ENCODE results near the gene NTN5.
"Not testable (repeated sequence)": the region's sequence is repeated elsewhere in the genome, so short reads cannot be mapped to it uniquely, and the experiment has no call there.

DNA sequence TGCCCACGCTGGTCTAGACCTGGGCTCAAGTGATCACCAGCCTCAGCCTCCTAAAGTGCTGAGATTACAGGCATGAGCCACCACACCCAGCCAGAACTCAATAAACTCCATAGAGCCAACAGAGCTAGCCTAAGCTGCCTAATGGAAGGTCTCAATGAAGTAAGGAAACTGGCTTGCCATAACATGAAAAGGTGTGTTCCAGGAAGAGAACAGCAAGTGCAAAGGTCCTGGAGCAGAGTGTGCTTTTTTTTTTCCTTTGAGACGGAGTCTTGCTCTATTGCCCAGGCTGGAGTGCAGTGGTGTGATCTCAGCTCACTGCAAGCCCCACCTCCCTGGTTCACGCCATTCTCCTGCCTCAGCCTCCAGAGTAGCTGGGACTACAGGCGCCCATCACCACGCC lies 15.0 kb downstream of the NTN5 start:
- TF ChIP-seq, protein P1, sequence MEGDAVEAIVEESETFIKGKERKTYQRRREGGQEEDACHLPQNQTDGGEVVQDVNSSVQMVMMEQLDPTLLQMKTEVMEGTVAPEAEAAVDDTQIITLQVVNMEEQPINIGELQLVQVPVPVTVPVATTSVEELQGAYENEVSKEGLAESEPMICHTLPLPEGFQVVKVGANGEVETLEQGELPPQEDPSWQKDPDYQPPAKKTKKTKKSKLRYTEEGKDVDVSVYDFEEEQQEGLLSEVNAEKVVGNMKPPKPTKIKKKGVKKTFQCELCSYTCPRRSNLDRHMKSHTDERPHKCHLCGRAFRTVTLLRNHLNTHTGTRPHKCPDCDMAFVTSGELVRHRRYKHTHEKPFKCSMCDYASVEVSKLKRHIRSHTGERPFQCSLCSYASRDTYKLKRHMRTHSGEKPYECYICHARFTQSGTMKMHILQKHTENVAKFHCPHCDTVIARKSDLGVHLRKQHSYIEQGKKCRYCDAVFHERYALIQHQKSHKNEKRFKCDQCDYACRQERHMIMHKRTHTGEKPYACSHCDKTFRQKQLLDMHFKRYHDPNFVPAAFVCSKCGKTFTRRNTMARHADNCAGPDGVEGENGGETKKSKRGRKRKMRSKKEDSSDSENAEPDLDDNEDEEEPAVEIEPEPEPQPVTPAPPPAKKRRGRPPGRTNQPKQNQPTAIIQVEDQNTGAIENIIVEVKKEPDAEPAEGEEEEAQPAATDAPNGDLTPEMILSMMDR (IDR thresholded peaks at IDR 0.05), result not testable (repeated sequence)
- not testable (repeated sequence) for TF ChIP-seq POLR2A (IDR thresholded peaks at IDR 0.05)

Measured in upper lobe of left lung (tissue), 4 donors.